ENCODE results near the gene MYBPC1. TPM values are rescaled to one million over a fixed set of nuclear protein-coding genes. Genes with fewer than 3 reads are reported as not detected.
A peak's percentile ranks its signal among the peaks of the same experiment; 100 is the strongest.

Gene MYBPC1
- total RNA-seq, 1 experiment from 2014 or later: not detected

DNA sequence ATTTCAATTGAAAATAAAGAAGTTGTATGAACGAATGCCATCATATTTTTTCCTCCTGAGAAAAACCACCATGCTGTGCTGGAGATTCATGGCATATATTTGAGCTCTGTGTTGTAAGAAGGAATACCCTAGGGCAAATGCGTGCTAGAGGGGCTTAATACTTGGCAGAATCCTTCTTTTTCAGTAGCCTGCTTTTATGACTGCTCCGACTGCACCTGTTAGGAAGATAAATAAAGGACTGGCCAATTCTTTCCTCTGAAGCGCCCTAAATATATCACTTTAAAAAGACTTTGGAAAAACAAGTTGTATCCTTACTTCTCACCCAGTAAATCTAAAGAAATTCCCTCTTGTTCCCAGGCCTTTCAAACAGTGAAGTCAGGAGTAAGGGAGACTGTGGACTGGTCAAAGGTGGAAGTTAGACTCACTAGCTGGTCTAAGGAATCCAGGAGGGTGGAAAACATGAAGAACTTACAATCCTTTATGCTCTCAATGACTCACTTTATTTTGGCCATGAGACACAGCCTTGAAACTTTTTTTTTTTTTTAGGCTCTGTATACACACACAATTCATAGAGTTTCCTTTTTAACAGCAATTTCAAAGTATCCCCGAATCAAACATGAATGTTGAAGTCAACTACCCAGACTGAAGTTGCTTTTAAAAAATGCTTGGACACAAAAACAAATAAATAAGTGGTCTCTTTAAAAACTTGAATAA lies 5.2 kb downstream of the MYBPC1 start:
- H4K20me1 ChIP-seq (ENCODE audit: low read length): no peaks in the 10 kb centered on the region
- H3K9me2 ChIP-seq (replicated peaks; ENCODE audit: low read length): no peaks in the 10 kb centered on the region
- H3K79me2 ChIP-seq (ENCODE audit: low read length): no peaks in the 10 kb centered on the region
- H3K4me1 ChIP-seq (ENCODE audit: insufficient read depth, low read length): peaks cover 21% of the 10 kb centered on the region
- no peak overlapping the region for H3K9ac ChIP-seq (ENCODE audit: low read length)
- ChIA-PET CTCF (no interaction called here), POLR2A (ENCODE audit: unreplicated experiment) (no interaction called here)
- no peaks in the 10 kb centered on the region for H3K9me3 ChIP-seq (ENCODE audit: low read length)
- no peak overlapping the region for H3K4me3 ChIP-seq (ENCODE audit: low read length)
- H2AFZ ChIP-seq (ENCODE audit: low read length): no peak overlapping the region
- ATAC-seq: no peak
- no TSS peak for BruUV-seq (replicated peaks)
- H3K4me2 ChIP-seq (ENCODE audit: low read length): peak overlapping the region; percentile 19; the same call in 1 of the 2 replicates
- no peak overlapping the region for H3K27ac ChIP-seq (ENCODE audit: low read length)
- H3F3A ChIP-seq (ENCODE audit: low read length, unreplicated experiment): no peaks in the 10 kb centered on the region
- intact Hi-C loops (cut with micrococcal nuclease): no loop called here
- H3K27me3 ChIP-seq (ENCODE audit: low read length): peaks cover 4% of the 10 kb centered on the region; the same call in 1 of the 2 replicates
- DNase-seq: peak; percentile 55
- TF ChIP-seq EZH2phosphoT487 (IDR thresholded peaks at IDR 0.05; ENCODE audit: borderline replicate concordance, low read length) (no peak), EZH2 (IDR thresholded peaks at IDR 0.05; ENCODE audit: low read length, unreplicated experiment) (no peak)
- TF ChIP-seq, protein P1, sequence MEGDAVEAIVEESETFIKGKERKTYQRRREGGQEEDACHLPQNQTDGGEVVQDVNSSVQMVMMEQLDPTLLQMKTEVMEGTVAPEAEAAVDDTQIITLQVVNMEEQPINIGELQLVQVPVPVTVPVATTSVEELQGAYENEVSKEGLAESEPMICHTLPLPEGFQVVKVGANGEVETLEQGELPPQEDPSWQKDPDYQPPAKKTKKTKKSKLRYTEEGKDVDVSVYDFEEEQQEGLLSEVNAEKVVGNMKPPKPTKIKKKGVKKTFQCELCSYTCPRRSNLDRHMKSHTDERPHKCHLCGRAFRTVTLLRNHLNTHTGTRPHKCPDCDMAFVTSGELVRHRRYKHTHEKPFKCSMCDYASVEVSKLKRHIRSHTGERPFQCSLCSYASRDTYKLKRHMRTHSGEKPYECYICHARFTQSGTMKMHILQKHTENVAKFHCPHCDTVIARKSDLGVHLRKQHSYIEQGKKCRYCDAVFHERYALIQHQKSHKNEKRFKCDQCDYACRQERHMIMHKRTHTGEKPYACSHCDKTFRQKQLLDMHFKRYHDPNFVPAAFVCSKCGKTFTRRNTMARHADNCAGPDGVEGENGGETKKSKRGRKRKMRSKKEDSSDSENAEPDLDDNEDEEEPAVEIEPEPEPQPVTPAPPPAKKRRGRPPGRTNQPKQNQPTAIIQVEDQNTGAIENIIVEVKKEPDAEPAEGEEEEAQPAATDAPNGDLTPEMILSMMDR (conservative IDR thresholded peaks at IDR 0.05; ENCODE audit: low read depth, low read length): no peak
- no peaks in the 10 kb centered on the region for H3K36me3 ChIP-seq (ENCODE audit: low read depth, low read length)

DNA sequence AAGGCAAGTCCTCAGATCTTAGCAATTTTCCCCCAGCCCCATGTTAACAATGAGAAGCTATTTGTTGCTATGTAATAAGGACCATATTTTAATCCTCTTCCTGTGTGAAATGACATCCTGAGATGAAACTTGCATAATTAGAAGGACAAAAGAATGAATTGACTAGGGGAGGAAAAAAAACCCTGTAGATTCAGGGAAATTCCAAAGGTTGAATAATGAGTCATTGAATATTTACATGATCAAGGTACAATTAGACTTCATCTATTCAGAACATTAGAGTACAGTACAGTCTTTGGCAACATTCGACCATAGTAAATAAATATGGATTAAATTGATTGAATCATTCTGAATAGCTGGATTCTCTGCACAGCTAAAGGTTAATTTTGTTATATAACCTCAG lies 9.4 kb downstream of the MYBPC1 start:
- ChIA-PET CTCF (no interaction called here), POLR2A (ENCODE audit: unreplicated experiment) (no interaction called here)
- ATAC-seq: 0 out of 2 replicates have a peak, but pooled peaks have one; percentile 27
- no peak overlapping the region for H3K4me2 ChIP-seq (ENCODE audit: low read length)
- no TSS peak for BruUV-seq (replicated peaks)
- no peak overlapping the region for H3K4me3 ChIP-seq (ENCODE audit: low read length)
- no peaks in the 10 kb centered on the region for H3F3A ChIP-seq (ENCODE audit: low read length, unreplicated experiment)
- no peak overlapping the region for H3K27ac ChIP-seq (ENCODE audit: low read length)
- H3K9me2 ChIP-seq (replicated peaks; ENCODE audit: low read length): no peaks in the 10 kb centered on the region
- no peaks in the 10 kb centered on the region for H3K79me2 ChIP-seq (ENCODE audit: low read length)
- no peaks in the 10 kb centered on the region for H3K9me3 ChIP-seq (ENCODE audit: low read length)
- TF ChIP-seq, protein P1 (conservative IDR thresholded peaks at IDR 0.05; ENCODE audit: low read depth, low read length): no peak
- TF ChIP-seq EZH2 (IDR thresholded peaks at IDR 0.05; ENCODE audit: low read length, unreplicated experiment) (no peak), EZH2phosphoT487 (IDR thresholded peaks at IDR 0.05; ENCODE audit: borderline replicate concordance, low read length) (no peak)
- H3K36me3 ChIP-seq (ENCODE audit: low read depth, low read length): no peaks in the 10 kb centered on the region
- H3K27me3 ChIP-seq (ENCODE audit: low read length): peaks cover 9% of the 10 kb centered on the region; the same call in 1 of the 2 replicates
- no peaks in the 10 kb centered on the region for H4K20me1 ChIP-seq (ENCODE audit: low read length)
- H2AFZ ChIP-seq (ENCODE audit: low read length): no peak overlapping the region
- H3K4me1 ChIP-seq (ENCODE audit: insufficient read depth, low read length): peaks cover 31% of the 10 kb centered on the region
- DNase-seq: peak; percentile 42
- no peak overlapping the region for H3K9ac ChIP-seq (ENCODE audit: low read length)
- intact Hi-C loops (cut with micrococcal nuclease): no loop called here

DNA sequence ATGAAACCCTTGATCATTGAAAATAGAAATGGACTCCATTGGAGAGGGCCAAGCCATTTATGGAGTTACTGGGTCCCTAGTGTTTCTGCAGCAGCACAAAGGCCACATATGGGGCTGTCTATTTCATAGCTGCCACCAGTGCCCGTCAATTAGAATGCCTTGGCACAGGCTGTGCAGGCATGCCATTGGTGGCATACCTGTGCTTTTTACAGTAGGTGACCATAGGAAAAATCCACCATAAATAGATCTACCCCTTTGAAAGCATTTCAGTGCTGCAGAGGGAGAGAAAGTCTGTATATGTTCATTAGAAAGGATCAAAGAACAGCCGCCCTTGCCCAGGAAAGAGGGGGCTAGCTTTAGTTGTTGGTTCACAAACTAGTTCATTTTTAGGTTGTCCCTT lies 13.1 kb downstream of the MYBPC1 start:
- Histone ChIP-seq H3K9me2 (replicated peaks; ENCODE audit: low read length) (no peaks in the 10 kb centered on the region), H3K4me3 (ENCODE audit: low read length) (0 out of 2 replicates have a peak overlapping the region, but pooled peaks have one; percentile 14), H3K79me2 (ENCODE audit: low read length) (no peaks in the 10 kb centered on the region), H3F3A (ENCODE audit: low read length, unreplicated experiment) (no peaks in the 10 kb centered on the region), H3K36me3 (ENCODE audit: low read depth, low read length) (no peaks in the 10 kb centered on the region), H3K4me2 (ENCODE audit: low read length) (peak overlapping the region; percentile 67), H3K27ac (ENCODE audit: low read length) (no peak overlapping the region), H4K20me1 (ENCODE audit: low read length) (no peaks in the 10 kb centered on the region), H3K27me3 (ENCODE audit: low read length) (peaks cover 17% of the 10 kb centered on the region; the same call in 1 of the 2 replicates), H3K4me1 (ENCODE audit: insufficient read depth, low read length) (peaks cover 22% of the 10 kb centered on the region), H3K9ac (ENCODE audit: low read length) (no peak overlapping the region), H2AFZ (ENCODE audit: low read length) (no peak overlapping the region), H3K9me3 (ENCODE audit: low read length) (no peaks in the 10 kb centered on the region)
- ATAC-seq (no peak), DNase-seq (no peak)
- no TSS peak for BruUV-seq (replicated peaks)
- CTCF ChIA-PET: no interaction called here
- intact Hi-C loops (cut with micrococcal nuclease): no loop called here
- TF ChIP-seq EZH2 (IDR thresholded peaks at IDR 0.05; ENCODE audit: low read length, unreplicated experiment) (no peak), EZH2phosphoT487 (IDR thresholded peaks at IDR 0.05; ENCODE audit: borderline replicate concordance, low read length) (no peak)
- TF ChIP-seq, protein P1 (conservative IDR thresholded peaks at IDR 0.05; ENCODE audit: low read depth, low read length): no peak
- POLR2A ChIA-PET (ENCODE audit: unreplicated experiment): no interaction called here
